ENCODE data around the gene ITGB7. TPM values are rescaled to one million over a fixed set of nuclear protein-coding genes. Genes with fewer than 3 reads are reported as not detected.
A peak's percentile ranks its signal among the peaks of the same experiment; 100 is the strongest.

ITGB7 gene, protein sequence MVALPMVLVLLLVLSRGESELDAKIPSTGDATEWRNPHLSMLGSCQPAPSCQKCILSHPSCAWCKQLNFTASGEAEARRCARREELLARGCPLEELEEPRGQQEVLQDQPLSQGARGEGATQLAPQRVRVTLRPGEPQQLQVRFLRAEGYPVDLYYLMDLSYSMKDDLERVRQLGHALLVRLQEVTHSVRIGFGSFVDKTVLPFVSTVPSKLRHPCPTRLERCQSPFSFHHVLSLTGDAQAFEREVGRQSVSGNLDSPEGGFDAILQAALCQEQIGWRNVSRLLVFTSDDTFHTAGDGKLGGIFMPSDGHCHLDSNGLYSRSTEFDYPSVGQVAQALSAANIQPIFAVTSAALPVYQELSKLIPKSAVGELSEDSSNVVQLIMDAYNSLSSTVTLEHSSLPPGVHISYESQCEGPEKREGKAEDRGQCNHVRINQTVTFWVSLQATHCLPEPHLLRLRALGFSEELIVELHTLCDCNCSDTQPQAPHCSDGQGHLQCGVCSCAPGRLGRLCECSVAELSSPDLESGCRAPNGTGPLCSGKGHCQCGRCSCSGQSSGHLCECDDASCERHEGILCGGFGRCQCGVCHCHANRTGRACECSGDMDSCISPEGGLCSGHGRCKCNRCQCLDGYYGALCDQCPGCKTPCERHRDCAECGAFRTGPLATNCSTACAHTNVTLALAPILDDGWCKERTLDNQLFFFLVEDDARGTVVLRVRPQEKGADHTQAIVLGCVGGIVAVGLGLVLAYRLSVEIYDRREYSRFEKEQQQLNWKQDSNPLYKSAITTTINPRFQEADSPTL
- 34.4 TPM for total RNA-seq (2013)
- polyA plus RNA-seq (10 to 100 TPM; 24.1 to 33.1 (median 28.4) TPM), polyA minus RNA-seq (23.0 and 41.1 TPM in 2 replicates), total RNA-seq (5.6 to 28.4 (median 22.7) reads per million in 11 experiments)

DNA sequence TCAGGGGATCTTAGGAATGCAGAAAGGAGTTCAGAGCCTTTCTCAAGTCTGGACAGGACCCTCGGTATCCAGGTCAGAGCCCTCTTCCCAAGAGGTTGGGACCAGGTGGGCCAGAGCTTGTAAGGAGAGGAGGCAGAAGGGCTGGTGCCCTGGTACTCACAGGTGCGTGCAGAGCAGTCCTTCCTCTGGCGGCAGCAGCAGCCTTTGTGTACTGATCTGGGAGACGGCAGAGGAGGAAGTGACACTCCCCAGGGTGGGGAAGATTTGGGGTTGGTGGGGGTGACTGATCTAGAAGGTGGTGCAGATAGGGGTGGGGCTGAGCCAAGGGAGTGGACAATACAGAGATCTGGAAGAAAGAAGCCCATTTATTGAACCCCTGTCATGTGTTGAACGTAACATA, at the start of gene ITGB7:
ITGB7 (minus strand) TSS at position 210 of the 400 bp plus-strand sequence. CDS start 6,808 bp downstream, outside the sequence.
- Histone ChIP-seq H2AFZ (ENCODE audit: insufficient read depth, low read depth, low read length, poor library complexity, severe bottlenecking) (peak within 1 kb of the TSS; percentile 72), H3K79me2 (ENCODE audit: insufficient read depth, low read length) (peaks cover 38% of the 10 kb centered on the region), H3K27me3 (ENCODE audit: control insufficient read depth in 2 of 2, insufficient read depth in 2 of 2, low read length in 2 of 2) (no peaks in the 10 kb centered on the region), H3K27ac (ENCODE audit: low read depth in 1 of 2, low read length in 2 of 2) (peak within 1 kb of the TSS; percentile 51 to 88), H3K9ac (ENCODE audit: insufficient read depth, low read length, poor library complexity, severe bottlenecking) (peak within 1 kb of the TSS; percentile 37), H4K20me1 (ENCODE audit: insufficient read depth, low read length) (no peaks in the 10 kb centered on the region), H3K4me1 (ENCODE audit: control insufficient read depth in 1 of 2, insufficient read depth in 2 of 2, low read length in 2 of 2) (peaks cover 61 to 81% of the 10 kb centered on the region in 2 donors), H3K36me3 (replicated peaks in 1 of 2; ENCODE audit: control insufficient read depth in 1 of 2, insufficient read depth in 2 of 2, low read length in 2 of 2) (peaks cover under 1 to 19% of the 10 kb centered on the region in 2 donors), H3K4me3 (replicated peaks in 1 of 3; ENCODE audit: low read depth in 2 of 3, low read length in 3 of 3) (peak within 1 kb of the TSS in 2 of 3 experiments; percentile 23 to 52), H3K4me2 (replicated peaks; ENCODE audit: extremely low read depth, low read length, poor library complexity, severe bottlenecking) (peak within 1 kb of the TSS; percentile 64), H3K9me3 (replicated peaks in 1 of 2; ENCODE audit: control insufficient read depth in 1 of 2, insufficient read depth in 1 of 2, low read length in 2 of 2) (no peaks in the 10 kb centered on the region)
- TF ChIP-seq, protein P1, sequence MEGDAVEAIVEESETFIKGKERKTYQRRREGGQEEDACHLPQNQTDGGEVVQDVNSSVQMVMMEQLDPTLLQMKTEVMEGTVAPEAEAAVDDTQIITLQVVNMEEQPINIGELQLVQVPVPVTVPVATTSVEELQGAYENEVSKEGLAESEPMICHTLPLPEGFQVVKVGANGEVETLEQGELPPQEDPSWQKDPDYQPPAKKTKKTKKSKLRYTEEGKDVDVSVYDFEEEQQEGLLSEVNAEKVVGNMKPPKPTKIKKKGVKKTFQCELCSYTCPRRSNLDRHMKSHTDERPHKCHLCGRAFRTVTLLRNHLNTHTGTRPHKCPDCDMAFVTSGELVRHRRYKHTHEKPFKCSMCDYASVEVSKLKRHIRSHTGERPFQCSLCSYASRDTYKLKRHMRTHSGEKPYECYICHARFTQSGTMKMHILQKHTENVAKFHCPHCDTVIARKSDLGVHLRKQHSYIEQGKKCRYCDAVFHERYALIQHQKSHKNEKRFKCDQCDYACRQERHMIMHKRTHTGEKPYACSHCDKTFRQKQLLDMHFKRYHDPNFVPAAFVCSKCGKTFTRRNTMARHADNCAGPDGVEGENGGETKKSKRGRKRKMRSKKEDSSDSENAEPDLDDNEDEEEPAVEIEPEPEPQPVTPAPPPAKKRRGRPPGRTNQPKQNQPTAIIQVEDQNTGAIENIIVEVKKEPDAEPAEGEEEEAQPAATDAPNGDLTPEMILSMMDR (IDR thresholded peaks at IDR 0.05), result no peak
- Mint-ChIP-seq H3K27me3 (ENCODE audit: low read depth in 3 of 3) (peaks cover 0 to 3% (median under 1%) of the 10 kb centered on the region in 3 donors), H3K27ac (peak within 1 kb of the TSS; percentile 68 to 90 (median 88)), H3K9me3 (peaks cover 0 to 2% (median 0%) of the 10 kb centered on the region in 7 donors), H3K36me3 (peaks cover 15 to 18% of the 10 kb centered on the region in 2 donors), H3K4me1 (peaks cover 74% of the 10 kb centered on the region), H3K4me3 (peak within 1 kb of the TSS; percentile 69 to 70)
- intact Hi-C loops (cut with micrococcal nuclease), result no loop called here
- 0% methylated on average over 2 of the region's 5 CpGs for WGBS (ENCODE audit: insufficient coverage)
- DNase-seq, result peak; percentile 51 to 70 (median 60)

DNA sequence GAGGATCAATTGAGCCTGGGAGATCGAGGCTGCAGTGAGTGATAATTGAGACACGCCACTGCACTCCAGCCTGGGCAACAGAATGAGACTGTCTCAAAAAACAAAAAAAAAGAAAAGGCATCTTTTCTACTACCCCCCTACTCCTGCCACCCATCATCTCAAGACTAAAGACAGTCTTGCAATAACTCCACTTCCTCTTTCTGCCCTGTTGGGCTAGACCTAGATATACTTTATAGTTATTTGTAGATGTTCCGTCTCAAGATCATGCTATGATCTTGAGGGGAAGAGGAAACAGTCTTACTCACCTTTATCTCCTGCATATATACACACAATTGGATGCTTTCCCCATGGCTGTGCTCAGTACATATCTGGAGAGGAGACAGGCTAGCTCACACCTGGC, 48.9 kb upstream of the ITGB7 start:
- Mint-ChIP-seq H3K4me3 (no peak overlapping the region), H3K9me3 (no peaks in the 10 kb centered on the region), H3K4me1 (peaks cover 40% of the 10 kb centered on the region), H3K27me3 (ENCODE audit: low read depth in 3 of 3) (no peaks in the 10 kb centered on the region), H3K36me3 (peaks cover 12 to 23% of the 10 kb centered on the region in 2 donors), H3K27ac (peak overlapping the region in 4 of 7 donors; percentile 21 to 85 (median 70))
- H3K36me3 ChIP-seq (replicated peaks in 1 of 2; ENCODE audit: control insufficient read depth in 1 of 2, insufficient read depth in 2 of 2, low read length in 2 of 2), result peaks cover 8 to 22% of the 10 kb centered on the region in 2 donors
- no peak overlapping the region for H3K9ac ChIP-seq (ENCODE audit: insufficient read depth, low read length, poor library complexity, severe bottlenecking)
- no CpG with 5 or more reads among the region's 3 CpGs for WGBS (ENCODE audit: insufficient coverage)
- H4K20me1 ChIP-seq (ENCODE audit: insufficient read depth, low read length), result peaks cover 19% of the 10 kb centered on the region
- no peak overlapping the region for H3K4me3 ChIP-seq (replicated peaks in 1 of 3; ENCODE audit: low read depth in 2 of 3, low read length in 3 of 3)
- DNase-seq, result peak; percentile 39 to 65 (median 59)
- H3K27me3 ChIP-seq (ENCODE audit: control insufficient read depth in 2 of 2, insufficient read depth in 2 of 2, low read length in 2 of 2), result no peaks in the 10 kb centered on the region
- H3K4me2 ChIP-seq (replicated peaks; ENCODE audit: extremely low read depth, low read length, poor library complexity, severe bottlenecking), result no peak overlapping the region
- no peaks in the 10 kb centered on the region for H3K9me3 ChIP-seq (replicated peaks in 1 of 2; ENCODE audit: control insufficient read depth in 1 of 2, insufficient read depth in 1 of 2, low read length in 2 of 2)
- peaks cover 30 to 42% of the 10 kb centered on the region in 2 donors for H3K4me1 ChIP-seq (ENCODE audit: control insufficient read depth in 1 of 2, insufficient read depth in 2 of 2, low read length in 2 of 2)
- TF ChIP-seq, protein P1 (IDR thresholded peaks at IDR 0.05), result no peak
- intact Hi-C loops (cut with micrococcal nuclease), result no loop called here
- H3K27ac ChIP-seq (ENCODE audit: low read depth in 1 of 2, low read length in 2 of 2), result no peak overlapping the region
- H3K79me2 ChIP-seq (ENCODE audit: insufficient read depth, low read length), result peaks cover 32% of the 10 kb centered on the region
- H2AFZ ChIP-seq (ENCODE audit: insufficient read depth, low read depth, low read length, poor library complexity, severe bottlenecking), result no peak overlapping the region

Measured in CD14-positive monocyte (primary cell).